HEK293 (cell line): Measurements from ENCODE around the gene LZTR1.

ENCODE experiments used
- CTCF ChIA-PET: fragments of 350-600 bp; formaldehyde crosslinking; extraction: SDS; loops from one replicate; lab custom pipeline; 2021; ENCODE audit warnings: antibody characterized with exemption; lab: Yijun Ruan, JAX
- POLR2A ChIA-PET: fragments of 300-600 bp; formaldehyde crosslinking; extraction: SDS; loops from one replicate; lab custom pipeline; 2020; ENCODE audit warnings: antibody characterized with exemption, inconsistent platforms; lab: Yijun Ruan, JAX
- H3K27ac ChIP-seq: fragments of 200-500 bp; sonication (Bioruptor generic); 2 replicates; pipeline ENCODE4 v1.5.1; 2014; ENCODE audit warnings: low read depth, low read length, control low read depth, inconsistent platforms; ENCODE audit errors: extremely low read depth
- H3K36me3 ChIP-seq, 2 experiments: fragments of 200-500 bp in 1 of 2; sonication (Bioruptor generic) in 1 of 2; 1 replicate in 1 of 2; 2 replicates in 1 of 2; pipeline ENCODE4 v1.5.1; 2014 to 2017; ENCODE audit warnings: inconsistent platforms in 2 of 2, low read length in 2 of 2; ENCODE audit not compliant: control insufficient read depth in 2 of 2, insufficient read depth in 1 of 2
- H3K4me1 ChIP-seq: fragments of 200-500 bp; sonication (Bioruptor generic); 2 replicates; pipeline ENCODE4 v1.5.1; 2014; ENCODE audit warnings: mild to moderate bottlenecking, low read length, inconsistent platforms; ENCODE audit not compliant: control insufficient read depth, insufficient read depth
- H3K4me3 ChIP-seq: 2 replicates; pipeline ENCODE4 v1.5.1; 2011; ENCODE audit warnings: low read depth, mild to moderate bottlenecking, control low read depth, low read length, moderate library complexity
- H3K9me3 ChIP-seq: fragments of 200-500 bp; sonication (Bioruptor generic); 2 replicates; pipeline ENCODE4 v1.5.1; 2014; ENCODE audit warnings: low read depth, low read length, inconsistent platforms; ENCODE audit not compliant: control insufficient read depth, insufficient read depth
- GLIS1 ChIP-seq: fragments of 450-650 bp; formaldehyde crosslinking; IDR thresholded peaks from 2 replicates; pipeline ENCODE4 v1.5.1; 2016; ENCODE audit warnings: missing biosample characterization, missing genetic modification characterization
- HOXC10 ChIP-seq: sonication (generic); formaldehyde crosslinking; IDR thresholded peaks from 2 replicates; pipeline ENCODE4 v1.8.1; 2023; ENCODE audit warnings: mild to moderate bottlenecking, missing genetic modification reagents
- IKZF3 ChIP-seq: fragments of 450-650 bp; IDR thresholded peaks from 2 replicates; pipeline ENCODE4 v1.5.0; 2018; ENCODE audit warnings: missing biosample characterization, mild to moderate bottlenecking, missing genetic modification characterization, moderate library complexity
- INSM2 ChIP-seq: fragments of 450-650 bp; formaldehyde crosslinking; IDR thresholded peaks from 2 replicates; pipeline ENCODE4 v1.5.1; 2016; ENCODE audit warnings: missing biosample characterization, missing genetic modification characterization
- PRDM1 ChIP-seq: fragments of 450-650 bp; formaldehyde crosslinking; IDR thresholded peaks from 2 replicates; pipeline ENCODE4; 2016; ENCODE audit warnings: missing biosample characterization, missing genetic modification characterization
- SCRT2 ChIP-seq: fragments of 450-650 bp; formaldehyde crosslinking; IDR thresholded peaks from 2 replicates; pipeline ENCODE4 v1.5.1; 2016; ENCODE audit warnings: missing biosample characterization, missing genetic modification characterization
- YY2 ChIP-seq: fragments of 450-650 bp; formaldehyde crosslinking; IDR thresholded peaks from 2 replicates; pipeline ENCODE4 v1.5.1; 2016; ENCODE audit warnings: missing biosample characterization, missing genetic modification characterization
- ZBTB17 ChIP-seq: fragments of 450-650 bp; formaldehyde crosslinking; IDR thresholded peaks from 2 replicates; pipeline ENCODE4 v1.5.1; 2016; ENCODE audit warnings: missing biosample characterization, missing genetic modification characterization
- ZBTB20 ChIP-seq: fragments of 450-650 bp; formaldehyde crosslinking; IDR thresholded peaks from 2 replicates; pipeline ENCODE4 v1.5.1; 2016; ENCODE audit warnings: missing biosample characterization, missing genetic modification characterization
- ZFP37 ChIP-seq: fragments of 450-650 bp; formaldehyde crosslinking; IDR thresholded peaks from 2 replicates; pipeline ENCODE4 v1.5.1; 2016; ENCODE audit warnings: missing biosample characterization, missing genetic modification characterization
- ZNF302 ChIP-seq: fragments of 450-650 bp; formaldehyde crosslinking; IDR thresholded peaks from 2 replicates; pipeline ENCODE4 v1.5.1; 2016; ENCODE audit warnings: missing biosample characterization, missing genetic modification characterization, low read depth
- ZNF391 ChIP-seq: fragments of 450-650 bp; formaldehyde crosslinking; IDR thresholded peaks from 2 replicates; pipeline ENCODE4 v1.5.1; 2016; ENCODE audit warnings: low read depth, missing biosample characterization, missing genetic modification characterization, borderline replicate concordance
- ZNF404 ChIP-seq: fragments of 450-650 bp; formaldehyde crosslinking; IDR thresholded peaks from 2 replicates; pipeline ENCODE4 v1.5.1; 2017; ENCODE audit warnings: missing biosample characterization, missing genetic modification characterization
- ZNF529 ChIP-seq: fragments of 450-650 bp; formaldehyde crosslinking; IDR thresholded peaks from 2 replicates; pipeline ENCODE4 v1.5.1; 2017; ENCODE audit warnings: missing genetic modification characterization, missing biosample characterization; ENCODE audit not compliant: insufficient replicate concordance
- ZNF660 ChIP-seq: fragments of 450-650 bp; IDR thresholded peaks from 2 replicates; pipeline ENCODE4 v1.5.1; 2018; ENCODE audit warnings: missing biosample characterization, mild to moderate bottlenecking, missing genetic modification characterization
- ZNF677 ChIP-seq: fragments of 450-650 bp; IDR thresholded peaks from 2 replicates; pipeline ENCODE4 v1.5.0; 2018; ENCODE audit warnings: missing biosample characterization, mild to moderate bottlenecking, missing genetic modification characterization, moderate library complexity
- ZNF704 ChIP-seq: fragments of 450-650 bp; formaldehyde crosslinking; IDR thresholded peaks from 2 replicates; pipeline ENCODE4 v1.5.1; 2016; ENCODE audit warnings: missing biosample characterization, missing genetic modification characterization
- ZNF707 ChIP-seq: fragments of 450-650 bp; formaldehyde crosslinking; IDR thresholded peaks from 2 replicates; pipeline ENCODE4 v1.5.1; 2016; ENCODE audit warnings: missing biosample characterization, missing genetic modification characterization
- ZNF76 ChIP-seq: fragments of 450-650 bp; formaldehyde crosslinking; IDR thresholded peaks from 2 replicates; pipeline ENCODE4; 2016; ENCODE audit warnings: low read depth, missing biosample characterization, missing genetic modification characterization, borderline replicate concordance
- ZNF837 ChIP-seq: fragments of 450-650 bp; formaldehyde crosslinking; IDR thresholded peaks from 2 replicates; pipeline ENCODE4 v1.5.1; 2016; ENCODE audit warnings: missing biosample characterization, missing genetic modification characterization
- ZNF843 ChIP-seq: fragments of 450-650 bp; formaldehyde crosslinking; IDR thresholded peaks from 2 replicates; pipeline ENCODE4 v1.5.1; 2016; ENCODE audit warnings: missing biosample characterization, missing genetic modification characterization
- TF ChIP-seq, protein P1 (sequence below): fragments of 450-650 bp; formaldehyde crosslinking; IDR thresholded peaks from 2 replicates; pipeline ENCODE4 v1.5.1; 2017; ENCODE audit warnings: missing biosample characterization, missing genetic modification characterization
- TF ChIP-seq, protein P2 (sequence below): fragments of 450-650 bp; formaldehyde crosslinking; IDR thresholded peaks from 2 replicates; pipeline ENCODE4 v1.5.1; 2017; ENCODE audit warnings: missing biosample characterization, missing genetic modification characterization
- TF ChIP-seq, protein P3 (sequence below): fragments of 450-650 bp; formaldehyde crosslinking; IDR thresholded peaks from 2 replicates; pipeline ENCODE4 v1.5.1; 2017; ENCODE audit warnings: missing biosample characterization, missing genetic modification characterization
- TF ChIP-seq, protein P4 (sequence below): fragments of 450-650 bp; formaldehyde crosslinking; IDR thresholded peaks from 2 replicates; pipeline ENCODE4 v1.5.1; 2016; ENCODE audit warnings: missing biosample characterization, missing genetic modification characterization

Gene LZTR1

DNA sequence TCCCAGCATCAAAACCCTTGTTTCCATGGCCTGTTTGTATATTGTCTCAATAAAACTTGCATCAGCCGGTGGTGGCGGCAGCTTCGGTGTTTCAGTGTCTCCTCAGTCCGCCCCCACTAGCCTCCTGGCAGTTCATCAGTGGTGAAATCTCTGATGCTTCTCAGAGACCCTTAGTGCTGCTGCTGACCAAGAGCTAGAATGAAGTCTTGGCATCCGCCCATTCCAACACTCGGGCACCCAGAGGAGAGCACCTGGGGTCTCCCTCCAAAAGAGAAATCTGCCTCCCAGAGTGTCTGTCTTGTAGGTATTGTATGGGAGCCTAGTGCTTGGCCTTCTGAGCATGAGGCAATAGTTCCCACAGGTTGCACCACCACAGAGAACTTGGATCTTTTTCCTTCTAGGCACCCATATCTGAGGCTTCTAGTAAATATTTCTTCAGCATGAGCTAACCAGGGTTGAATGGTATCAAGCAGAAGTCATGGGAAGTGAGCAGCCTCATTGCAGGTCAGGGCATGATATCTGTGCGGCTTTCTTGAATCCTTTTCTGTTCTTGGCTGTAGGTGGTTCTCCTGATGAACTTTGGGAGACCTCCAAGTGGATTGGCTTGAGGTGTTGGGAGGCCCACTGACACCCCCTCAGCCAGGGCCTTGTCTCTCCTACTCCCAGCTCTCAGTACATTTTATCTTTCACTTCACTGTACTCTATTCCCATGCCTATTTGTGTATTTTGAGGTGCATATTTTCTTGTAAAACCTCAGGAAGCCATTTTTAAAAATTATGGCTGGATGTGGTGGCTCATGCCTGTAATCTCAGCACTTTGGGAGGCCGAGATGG lies 28.2 kb upstream of the LZTR1 start:
- Histone ChIP-seq H3K4me1 (no peaks in the 10 kb centered on the region), H3K4me3 (no peak overlapping the region), H3K36me3 (peaks cover 5 to 56% of the 10 kb centered on the region in 2 experiments; a peak in 2 of 3 replicates), H3K27ac (no peak overlapping the region), H3K9me3 (no peaks in the 10 kb centered on the region)
- ChIA-PET POLR2A (interaction anchor here (0.5 to 3.3 kb wide), 4 partner anchors 28 to 141 kb away, joined by 3 to 6 read pairs (median 4); partner anchors contain the start of genes CRKL and LZTR1), CTCF (interaction anchor here (0.6 to 2.3 kb wide), 4 partner anchors 9 to 689 kb away, joined by 3 to 9 read pairs (median 5); no protein-coding TSS in a partner anchor)
- 0 out of 2 replicates have a peak, but pooled peaks have one; percentile 11 for TF ChIP-seq YY2 (tag by site-specific recombination)
- no peak for TF ChIP-seq ZNF302 (tag by site-specific recombination)
- no peak for TF ChIP-seq ZNF391 (tag by site-specific recombination)
- TF ChIP-seq, protein P1, sequence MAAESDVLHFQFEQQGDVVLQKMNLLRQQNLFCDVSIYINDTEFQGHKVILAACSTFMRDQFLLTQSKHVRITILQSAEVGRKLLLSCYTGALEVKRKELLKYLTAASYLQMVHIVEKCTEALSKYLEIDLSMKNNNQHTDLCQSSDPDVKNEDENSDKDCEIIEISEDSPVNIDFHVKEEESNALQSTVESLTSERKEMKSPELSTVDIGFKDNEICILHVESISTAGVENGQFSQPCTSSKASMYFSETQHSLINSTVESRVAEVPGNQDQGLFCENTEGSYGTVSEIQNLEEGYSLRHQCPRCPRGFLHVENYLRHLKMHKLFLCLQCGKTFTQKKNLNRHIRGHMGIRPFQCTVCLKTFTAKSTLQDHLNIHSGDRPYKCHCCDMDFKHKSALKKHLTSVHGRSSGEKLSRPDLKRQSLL, result no peak
- no peak for TF ChIP-seq ZNF843 (tag by site-specific recombination)
- no peak for TF ChIP-seq ZNF707 (tag by site-specific recombination)
- no peak for TF ChIP-seq SCRT2 (tag by site-specific recombination)
- TF ChIP-seq ZFP37 (tag by site-specific recombination), result no peak
- TF ChIP-seq, protein P2, sequence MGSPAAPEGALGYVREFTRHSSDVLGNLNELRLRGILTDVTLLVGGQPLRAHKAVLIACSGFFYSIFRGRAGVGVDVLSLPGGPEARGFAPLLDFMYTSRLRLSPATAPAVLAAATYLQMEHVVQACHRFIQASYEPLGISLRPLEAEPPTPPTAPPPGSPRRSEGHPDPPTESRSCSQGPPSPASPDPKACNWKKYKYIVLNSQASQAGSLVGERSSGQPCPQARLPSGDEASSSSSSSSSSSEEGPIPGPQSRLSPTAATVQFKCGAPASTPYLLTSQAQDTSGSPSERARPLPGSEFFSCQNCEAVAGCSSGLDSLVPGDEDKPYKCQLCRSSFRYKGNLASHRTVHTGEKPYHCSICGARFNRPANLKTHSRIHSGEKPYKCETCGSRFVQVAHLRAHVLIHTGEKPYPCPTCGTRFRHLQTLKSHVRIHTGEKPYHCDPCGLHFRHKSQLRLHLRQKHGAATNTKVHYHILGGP, result peak; percentile 94
- TF ChIP-seq IKZF3, result 0 out of 2 replicates have a peak, but pooled peaks have one; percentile 61
- TF ChIP-seq ZNF704 (tag by site-specific recombination), result no peak
- TF ChIP-seq ZNF660, result no peak
- TF ChIP-seq ZBTB17 (tag by site-specific recombination), result peak; percentile 42; the same call in 1 of the 2 replicates
- TF ChIP-seq, protein P3, sequence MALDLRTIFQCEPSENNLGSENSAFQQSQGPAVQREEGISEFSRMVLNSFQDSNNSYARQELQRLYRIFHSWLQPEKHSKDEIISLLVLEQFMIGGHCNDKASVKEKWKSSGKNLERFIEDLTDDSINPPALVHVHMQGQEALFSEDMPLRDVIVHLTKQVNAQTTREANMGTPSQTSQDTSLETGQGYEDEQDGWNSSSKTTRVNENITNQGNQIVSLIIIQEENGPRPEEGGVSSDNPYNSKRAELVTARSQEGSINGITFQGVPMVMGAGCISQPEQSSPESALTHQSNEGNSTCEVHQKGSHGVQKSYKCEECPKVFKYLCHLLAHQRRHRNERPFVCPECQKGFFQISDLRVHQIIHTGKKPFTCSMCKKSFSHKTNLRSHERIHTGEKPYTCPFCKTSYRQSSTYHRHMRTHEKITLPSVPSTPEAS (tag by site-specific recombination), result no peak
- TF ChIP-seq INSM2 (tag by site-specific recombination), result no peak
- no peak for TF ChIP-seq ZNF529 (tag by site-specific recombination)
- TF ChIP-seq ZNF76 (tag by site-specific recombination), result no peak
- peak; percentile 45 for TF ChIP-seq GLIS1 (tag by site-specific recombination)
- TF ChIP-seq ZNF404, result no peak
- TF ChIP-seq ZNF837 (tag by site-specific recombination), result no peak
- TF ChIP-seq, protein P4, sequence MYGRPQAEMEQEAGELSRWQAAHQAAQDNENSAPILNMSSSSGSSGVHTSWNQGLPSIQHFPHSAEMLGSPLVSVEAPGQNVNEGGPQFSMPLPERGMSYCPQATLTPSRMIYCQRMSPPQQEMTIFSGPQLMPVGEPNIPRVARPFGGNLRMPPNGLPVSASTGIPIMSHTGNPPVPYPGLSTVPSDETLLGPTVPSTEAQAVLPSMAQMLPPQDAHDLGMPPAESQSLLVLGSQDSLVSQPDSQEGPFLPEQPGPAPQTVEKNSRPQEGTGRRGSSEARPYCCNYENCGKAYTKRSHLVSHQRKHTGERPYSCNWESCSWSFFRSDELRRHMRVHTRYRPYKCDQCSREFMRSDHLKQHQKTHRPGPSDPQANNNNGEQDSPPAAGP (tag by site-specific recombination), result no peak
- TF ChIP-seq HOXC10 (CRISPR knock-in tag), result no peak
- TF ChIP-seq ZBTB20, result no peak
- no peak for TF ChIP-seq PRDM1 (tag by site-specific recombination)
- TF ChIP-seq ZNF677, result no peak
